ENCODE measurements around the gene PTF1A. TPM values are rescaled to one million over a fixed set of nuclear protein-coding genes. Genes with fewer than 3 reads are reported as not detected.

The PTF1A gene
- total RNA-seq, 2 donors from 2014 or later = not detected

Other genes starting within 250 kb of the PTF1A start
- gene MSRB2, start 96.7 kb upstream of the PTF1A start, total RNA-seq = 10 to 100 TPM in 1 of 2 donors, 1 to 10 TPM in 1; 4.5 to 16.8 TPM
- 1 to 10 TPM in 1 of 2 donors, under 1 TPM in 1; 0.23 to 1.5 TPM for gene C10orf67, start 152.5 kb downstream of the PTF1A start, total RNA-seq
- gene OTUD1, start 246.8 kb downstream of the PTF1A start, total RNA-seq = 10 to 100 TPM; 13.3 to 16.0 TPM

Measured in activated naive CD4-positive, alpha-beta T cell treated with anti-CD3 and anti-CD28 coated beads, Interleukin-2, amount 50 U/mL, for 72 hours (primary cell).